K562 (cell line): Measurements from ENCODE around the gene DBNDD2. TPM values are rescaled to one million over a fixed set of nuclear protein-coding genes. Genes with fewer than 3 reads are reported as not detected.

ENCODE experiments used
- CC2D1A ChIP-seq: fragments of 450-650 bp; IDR thresholded peaks from 2 replicates; pipeline ENCODE4 v1.6.1; 2017; ENCODE audit warnings: mild to moderate bottlenecking
- ILK ChIP-seq: fragments of 450-650 bp; IDR thresholded peaks from 2 replicates; pipeline ENCODE4 v1.6.1; 2016; ENCODE audit warnings: missing genetic modification characterization, low read depth, mild to moderate bottlenecking, missing compliant biosample characterization, moderate library complexity, borderline replicate concordance
- MAFF ChIP-seq: IDR thresholded peaks from 2 replicates; pipeline ENCODE4 v1.6.1; 2012; ENCODE audit warnings: low read length, improper control_type of control experiment
- MAZ ChIP-seq, 2 experiments: fragments of 450-650 bp in 1 of 2; sonication (generic) in 1 of 2; formaldehyde crosslinking; IDR thresholded peaks in 1 of 2; conservative IDR thresholded peaks in 1 of 2; 2 replicates each; pipeline versions ENCODE4 v1.4.0 to v1.5.0; 2020; ENCODE audit warnings: mild to moderate bottlenecking in 1 of 2, missing genetic modification reagents in 1 of 2
- NR2C2 ChIP-seq, 2 experiments: fragments of 200-800 bp in 1 of 2; sonication (Bioruptor generic) in 1 of 2; sonication (generic) in 1 of 2; formaldehyde crosslinking in 1 of 2; IDR thresholded peaks; 2 replicates each; pipeline versions ENCODE4 v1.6.1 to v1.8.0; 2016 to 2022; ENCODE audit warnings: mild to moderate bottlenecking in 1 of 2, missing compliant biosample characterization in 1 of 2, missing genetic modification characterization in 1 of 2, missing genetic modification reagents in 1 of 2
- RB1 ChIP-seq: fragments of 450-650 bp; IDR thresholded peaks from 2 replicates; pipeline ENCODE4 v1.6.1; 2017; ENCODE audit warnings: low read depth, mild to moderate bottlenecking
- polyA plus RNA-seq, 8 experiments: library from polyadenylated mRNA; depleted of rRNA in 4 of 8; stranded (reverse) in 5 of 8; unstranded in 3 of 8; fragments of >200 nt; fragmentation: Nextera tagmentation in 2 of 8; fragmentation: Illumina TruSeq in 1 of 8; extraction: Ambion mirVana in 2 of 8; extraction: Trizol in 1 of 8; gene quantifications; 2 replicates each; pipeline versions ENCODE4 v1.2.1 to v1.2.3, GENCODE V29; 2011 to 2014; ENCODE audit warnings: inconsistent platforms in 1 of 8, missing spikeins in 1 of 8
- total RNA-seq, 7 experiments: library from RNA; depleted of rRNA in 6 of 7; stranded (reverse); fragments of >200 nt in 6 of 7; fragmentation: Illumina TruSeq in 2 of 7; extraction: Trizol in 2 of 7; gene quantifications; 2 replicates each; pipeline versions ENCODE4 v1.2.1 to v1.2.3, GENCODE V29; 2011 to 2021; ENCODE audit warnings: low replicate concordance in 1 of 7
- TF ChIP-seq, protein P1 (sequence below): fragments of 200-600 bp; sonication (generic); IDR thresholded peaks from one replicate; pipeline ENCODE4 v1.6.1; 2012; ENCODE audit warnings: mild to moderate bottlenecking, low read depth, low read length, inconsistent platforms
- TF ChIP-seq, protein P2 (sequence below): fragments of 450-650 bp; IDR thresholded peaks from 2 replicates; pipeline ENCODE4 v1.6.1; 2018; ENCODE audit not compliant: partially characterized antibody

DBNDD2 gene
- total and polyA plus RNA-seq, 9 of the 15 experiments (the other 6 are each of a cell fraction or from before 2014, with no cell fraction given) = 12.8 to 64.0 (median 35.8) TPM

DNA sequence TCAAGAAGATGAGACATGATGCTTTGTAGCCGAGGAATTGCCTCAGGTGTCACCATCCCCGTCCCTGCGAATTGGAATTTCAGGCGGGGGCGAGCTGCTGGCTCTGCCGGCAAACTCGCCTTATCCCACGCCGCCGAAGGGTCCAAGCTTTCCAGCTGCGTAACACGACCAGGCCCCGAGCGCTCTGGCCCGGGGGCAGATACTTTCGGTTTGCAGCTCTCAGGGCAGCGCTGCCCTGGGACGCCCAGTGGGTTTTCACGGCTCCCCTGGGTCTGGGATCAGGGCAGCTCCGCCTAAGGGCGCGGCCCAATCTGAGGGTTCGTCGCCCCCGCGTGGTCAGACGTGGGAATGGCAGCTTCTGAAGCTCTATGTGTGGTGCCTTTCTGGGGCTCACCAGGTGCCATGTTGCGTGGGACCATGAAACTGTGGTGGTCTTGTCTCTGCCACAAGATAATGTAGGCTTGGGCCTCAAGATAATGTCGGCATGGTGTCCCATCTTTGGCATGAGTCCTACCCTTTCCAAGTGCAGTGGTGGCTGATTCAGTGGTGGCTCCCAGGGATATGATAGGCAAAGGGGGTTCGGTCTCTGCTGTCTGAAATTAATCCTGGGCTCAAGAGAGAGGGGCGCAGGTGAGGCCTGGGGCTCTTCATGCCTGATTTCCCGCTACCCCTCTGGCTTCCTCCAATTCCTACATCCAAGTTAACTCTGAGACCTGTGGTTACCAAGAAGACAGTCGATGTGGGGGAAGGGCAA, 28.8 kb downstream of the DBNDD2 start (continued):
- TF ChIP-seq MAFF (no peak), CC2D1A (peak; percentile 66; the same call in 1 of the 2 replicates), MAZ (CRISPR knock-in tag; conservative IDR thresholded peaks at IDR 0.05 in 1 of 2, IDR thresholded peaks at IDR 0.05 in 1 of 2) (peak in 1 of 2 experiments; percentile 71; a peak in 2 of 4 replicates), RB1 (peak; percentile 82), NR2C2 (CRISPR knock-in tag; IDR thresholded peaks at IDR 0.05) (no peak), NR2C2 (tag; IDR thresholded peaks at IDR 0.05) (no peak), ILK (tag) (no peak)
- TF ChIP-seq, protein P1, sequence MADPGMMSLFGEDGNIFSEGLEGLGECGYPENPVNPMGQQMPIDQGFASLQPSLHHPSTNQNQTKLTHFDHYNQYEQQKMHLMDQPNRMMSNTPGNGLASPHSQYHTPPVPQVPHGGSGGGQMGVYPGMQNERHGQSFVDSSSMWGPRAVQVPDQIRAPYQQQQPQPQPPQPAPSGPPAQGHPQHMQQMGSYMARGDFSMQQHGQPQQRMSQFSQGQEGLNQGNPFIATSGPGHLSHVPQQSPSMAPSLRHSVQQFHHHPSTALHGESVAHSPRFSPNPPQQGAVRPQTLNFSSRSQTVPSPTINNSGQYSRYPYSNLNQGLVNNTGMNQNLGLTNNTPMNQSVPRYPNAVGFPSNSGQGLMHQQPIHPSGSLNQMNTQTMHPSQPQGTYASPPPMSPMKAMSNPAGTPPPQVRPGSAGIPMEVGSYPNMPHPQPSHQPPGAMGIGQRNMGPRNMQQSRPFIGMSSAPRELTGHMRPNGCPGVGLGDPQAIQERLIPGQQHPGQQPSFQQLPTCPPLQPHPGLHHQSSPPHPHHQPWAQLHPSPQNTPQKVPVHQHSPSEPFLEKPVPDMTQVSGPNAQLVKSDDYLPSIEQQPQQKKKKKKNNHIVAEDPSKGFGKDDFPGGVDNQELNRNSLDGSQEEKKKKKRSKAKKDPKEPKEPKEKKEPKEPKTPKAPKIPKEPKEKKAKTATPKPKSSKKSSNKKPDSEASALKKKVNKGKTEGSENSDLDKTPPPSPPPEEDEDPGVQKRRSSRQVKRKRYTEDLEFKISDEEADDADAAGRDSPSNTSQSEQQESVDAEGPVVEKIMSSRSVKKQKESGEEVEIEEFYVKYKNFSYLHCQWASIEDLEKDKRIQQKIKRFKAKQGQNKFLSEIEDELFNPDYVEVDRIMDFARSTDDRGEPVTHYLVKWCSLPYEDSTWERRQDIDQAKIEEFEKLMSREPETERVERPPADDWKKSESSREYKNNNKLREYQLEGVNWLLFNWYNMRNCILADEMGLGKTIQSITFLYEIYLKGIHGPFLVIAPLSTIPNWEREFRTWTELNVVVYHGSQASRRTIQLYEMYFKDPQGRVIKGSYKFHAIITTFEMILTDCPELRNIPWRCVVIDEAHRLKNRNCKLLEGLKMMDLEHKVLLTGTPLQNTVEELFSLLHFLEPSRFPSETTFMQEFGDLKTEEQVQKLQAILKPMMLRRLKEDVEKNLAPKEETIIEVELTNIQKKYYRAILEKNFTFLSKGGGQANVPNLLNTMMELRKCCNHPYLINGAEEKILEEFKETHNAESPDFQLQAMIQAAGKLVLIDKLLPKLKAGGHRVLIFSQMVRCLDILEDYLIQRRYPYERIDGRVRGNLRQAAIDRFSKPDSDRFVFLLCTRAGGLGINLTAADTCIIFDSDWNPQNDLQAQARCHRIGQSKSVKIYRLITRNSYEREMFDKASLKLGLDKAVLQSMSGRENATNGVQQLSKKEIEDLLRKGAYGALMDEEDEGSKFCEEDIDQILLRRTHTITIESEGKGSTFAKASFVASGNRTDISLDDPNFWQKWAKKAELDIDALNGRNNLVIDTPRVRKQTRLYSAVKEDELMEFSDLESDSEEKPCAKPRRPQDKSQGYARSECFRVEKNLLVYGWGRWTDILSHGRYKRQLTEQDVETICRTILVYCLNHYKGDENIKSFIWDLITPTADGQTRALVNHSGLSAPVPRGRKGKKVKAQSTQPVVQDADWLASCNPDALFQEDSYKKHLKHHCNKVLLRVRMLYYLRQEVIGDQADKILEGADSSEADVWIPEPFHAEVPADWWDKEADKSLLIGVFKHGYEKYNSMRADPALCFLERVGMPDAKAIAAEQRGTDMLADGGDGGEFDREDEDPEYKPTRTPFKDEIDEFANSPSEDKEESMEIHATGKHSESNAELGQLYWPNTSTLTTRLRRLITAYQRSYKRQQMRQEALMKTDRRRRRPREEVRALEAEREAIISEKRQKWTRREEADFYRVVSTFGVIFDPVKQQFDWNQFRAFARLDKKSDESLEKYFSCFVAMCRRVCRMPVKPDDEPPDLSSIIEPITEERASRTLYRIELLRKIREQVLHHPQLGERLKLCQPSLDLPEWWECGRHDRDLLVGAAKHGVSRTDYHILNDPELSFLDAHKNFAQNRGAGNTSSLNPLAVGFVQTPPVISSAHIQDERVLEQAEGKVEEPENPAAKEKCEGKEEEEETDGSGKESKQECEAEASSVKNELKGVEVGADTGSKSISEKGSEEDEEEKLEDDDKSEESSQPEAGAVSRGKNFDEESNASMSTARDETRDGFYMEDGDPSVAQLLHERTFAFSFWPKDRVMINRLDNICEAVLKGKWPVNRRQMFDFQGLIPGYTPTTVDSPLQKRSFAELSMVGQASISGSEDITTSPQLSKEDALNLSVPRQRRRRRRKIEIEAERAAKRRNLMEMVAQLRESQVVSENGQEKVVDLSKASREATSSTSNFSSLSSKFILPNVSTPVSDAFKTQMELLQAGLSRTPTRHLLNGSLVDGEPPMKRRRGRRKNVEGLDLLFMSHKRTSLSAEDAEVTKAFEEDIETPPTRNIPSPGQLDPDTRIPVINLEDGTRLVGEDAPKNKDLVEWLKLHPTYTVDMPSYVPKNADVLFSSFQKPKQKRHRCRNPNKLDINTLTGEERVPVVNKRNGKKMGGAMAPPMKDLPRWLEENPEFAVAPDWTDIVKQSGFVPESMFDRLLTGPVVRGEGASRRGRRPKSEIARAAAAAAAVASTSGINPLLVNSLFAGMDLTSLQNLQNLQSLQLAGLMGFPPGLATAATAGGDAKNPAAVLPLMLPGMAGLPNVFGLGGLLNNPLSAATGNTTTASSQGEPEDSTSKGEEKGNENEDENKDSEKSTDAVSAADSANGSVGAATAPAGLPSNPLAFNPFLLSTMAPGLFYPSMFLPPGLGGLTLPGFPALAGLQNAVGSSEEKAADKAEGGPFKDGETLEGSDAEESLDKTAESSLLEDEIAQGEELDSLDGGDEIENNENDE = no peak
- TF ChIP-seq, protein P2, sequence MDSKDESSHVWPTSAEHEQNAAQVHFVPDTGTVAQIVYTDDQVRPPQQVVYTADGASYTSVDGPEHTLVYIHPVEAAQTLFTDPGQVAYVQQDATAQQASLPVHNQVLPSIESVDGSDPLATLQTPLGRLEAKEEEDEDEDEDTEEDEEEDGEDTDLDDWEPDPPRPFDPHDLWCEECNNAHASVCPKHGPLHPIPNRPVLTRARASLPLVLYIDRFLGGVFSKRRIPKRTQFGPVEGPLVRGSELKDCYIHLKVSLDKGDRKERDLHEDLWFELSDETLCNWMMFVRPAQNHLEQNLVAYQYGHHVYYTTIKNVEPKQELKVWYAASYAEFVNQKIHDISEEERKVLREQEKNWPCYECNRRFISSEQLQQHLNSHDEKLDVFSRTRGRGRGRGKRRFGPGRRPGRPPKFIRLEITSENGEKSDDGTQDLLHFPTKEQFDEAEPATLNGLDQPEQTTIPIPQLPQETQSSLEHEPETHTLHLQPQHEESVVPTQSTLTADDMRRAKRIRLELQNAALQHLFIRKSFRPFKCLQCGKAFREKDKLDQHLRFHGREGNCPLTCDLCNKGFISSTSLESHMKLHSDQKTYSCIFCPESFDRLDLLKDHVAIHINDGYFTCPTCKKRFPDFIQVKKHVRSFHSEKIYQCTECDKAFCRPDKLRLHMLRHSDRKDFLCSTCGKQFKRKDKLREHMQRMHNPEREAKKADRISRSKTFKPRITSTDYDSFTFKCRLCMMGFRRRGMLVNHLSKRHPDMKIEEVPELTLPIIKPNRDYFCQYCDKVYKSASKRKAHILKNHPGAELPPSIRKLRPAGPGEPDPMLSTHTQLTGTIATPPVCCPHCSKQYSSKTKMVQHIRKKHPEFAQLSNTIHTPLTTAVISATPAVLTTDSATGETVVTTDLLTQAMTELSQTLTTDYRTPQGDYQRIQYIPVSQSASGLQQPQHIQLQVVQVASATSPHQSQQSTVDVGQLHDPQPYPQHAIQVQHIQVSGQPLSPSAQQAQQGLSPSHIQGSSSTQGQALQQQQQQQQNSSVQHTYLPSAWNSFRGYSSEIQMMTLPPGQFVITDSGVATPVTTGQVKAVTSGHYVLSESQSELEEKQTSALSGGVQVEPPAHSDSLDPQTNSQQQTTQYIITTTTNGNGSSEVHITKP = peak; percentile 81
- TF ChIP-seq, all 486 proteins: peak for 50
